ENCODE measurements around the gene BNIP3.

The BNIP3 gene

DNA sequence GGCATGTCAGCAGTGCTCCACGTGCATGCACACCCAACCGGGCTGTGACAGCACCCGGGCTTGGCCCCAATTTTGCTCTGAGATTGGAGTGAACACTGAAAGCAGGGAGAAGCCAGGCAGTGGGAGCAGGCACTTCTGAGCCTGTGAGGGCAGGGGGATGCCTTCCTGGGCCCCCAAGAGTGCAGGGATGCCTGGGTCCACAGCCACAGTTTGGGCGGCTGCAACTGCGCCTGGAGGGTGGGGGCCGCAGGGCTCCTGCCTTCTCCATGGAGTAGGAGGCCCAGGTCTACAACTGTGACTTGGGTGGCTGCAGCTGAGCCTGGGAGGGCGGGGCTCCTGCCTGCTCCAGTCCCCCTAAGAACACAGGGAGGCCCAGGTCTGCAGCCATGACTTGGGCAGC lies 37.6 kb upstream of the BNIP3 start:
- TF ChIP-seq SIN3A (IDR thresholded peaks at IDR 0.05; ENCODE audit: borderline replicate concordance, insufficient read depth, low read length) (no peak), FOXP2 (optimal IDR thresholded peaks at IDR 0.05; ENCODE audit: borderline replicate concordance, extremely low read depth, extremely low read length, insufficient read depth) (no peak), POLR2AphosphoS5 (IDR thresholded peaks at IDR 0.05; ENCODE audit: low read depth, low read length) (no peak), TAF1 (IDR thresholded peaks at IDR 0.05; ENCODE audit: borderline replicate concordance, insufficient read depth, low read length) (no peak)
- TF ChIP-seq, protein P1, sequence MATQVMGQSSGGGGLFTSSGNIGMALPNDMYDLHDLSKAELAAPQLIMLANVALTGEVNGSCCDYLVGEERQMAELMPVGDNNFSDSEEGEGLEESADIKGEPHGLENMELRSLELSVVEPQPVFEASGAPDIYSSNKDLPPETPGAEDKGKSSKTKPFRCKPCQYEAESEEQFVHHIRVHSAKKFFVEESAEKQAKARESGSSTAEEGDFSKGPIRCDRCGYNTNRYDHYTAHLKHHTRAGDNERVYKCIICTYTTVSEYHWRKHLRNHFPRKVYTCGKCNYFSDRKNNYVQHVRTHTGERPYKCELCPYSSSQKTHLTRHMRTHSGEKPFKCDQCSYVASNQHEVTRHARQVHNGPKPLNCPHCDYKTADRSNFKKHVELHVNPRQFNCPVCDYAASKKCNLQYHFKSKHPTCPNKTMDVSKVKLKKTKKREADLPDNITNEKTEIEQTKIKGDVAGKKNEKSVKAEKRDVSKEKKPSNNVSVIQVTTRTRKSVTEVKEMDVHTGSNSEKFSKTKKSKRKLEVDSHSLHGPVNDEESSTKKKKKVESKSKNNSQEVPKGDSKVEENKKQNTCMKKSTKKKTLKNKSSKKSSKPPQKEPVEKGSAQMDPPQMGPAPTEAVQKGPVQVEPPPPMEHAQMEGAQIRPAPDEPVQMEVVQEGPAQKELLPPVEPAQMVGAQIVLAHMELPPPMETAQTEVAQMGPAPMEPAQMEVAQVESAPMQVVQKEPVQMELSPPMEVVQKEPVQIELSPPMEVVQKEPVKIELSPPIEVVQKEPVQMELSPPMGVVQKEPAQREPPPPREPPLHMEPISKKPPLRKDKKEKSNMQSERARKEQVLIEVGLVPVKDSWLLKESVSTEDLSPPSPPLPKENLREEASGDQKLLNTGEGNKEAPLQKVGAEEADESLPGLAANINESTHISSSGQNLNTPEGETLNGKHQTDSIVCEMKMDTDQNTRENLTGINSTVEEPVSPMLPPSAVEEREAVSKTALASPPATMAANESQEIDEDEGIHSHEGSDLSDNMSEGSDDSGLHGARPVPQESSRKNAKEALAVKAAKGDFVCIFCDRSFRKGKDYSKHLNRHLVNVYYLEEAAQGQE (IDR thresholded peaks at IDR 0.05; ENCODE audit: insufficient read depth in 1 of 2, low read depth in 2 of 2, low read length in 2 of 2) = no peak

DNA sequence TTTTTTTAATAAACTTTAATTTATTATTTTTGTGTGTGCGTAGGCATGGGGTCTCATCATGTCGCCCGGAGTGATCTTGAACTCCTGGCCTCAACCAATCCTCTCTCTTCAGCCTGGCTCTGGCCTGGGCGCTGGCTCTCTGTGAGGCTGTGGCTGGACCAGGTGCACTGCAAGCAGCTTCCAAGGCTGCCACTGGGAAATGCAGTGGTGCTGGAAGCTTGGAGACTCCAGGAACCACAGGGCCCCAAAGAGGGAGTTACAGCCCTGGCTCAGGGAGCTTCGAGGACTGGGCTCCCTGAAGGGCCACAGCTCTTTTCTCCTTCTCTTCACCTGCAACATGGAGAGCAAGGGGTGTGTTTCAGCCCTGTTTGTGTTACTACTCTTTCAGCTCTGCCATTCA lies 36.7 kb upstream of the BNIP3 start:
- TF ChIP-seq, protein P1 (IDR thresholded peaks at IDR 0.05; ENCODE audit: insufficient read depth in 1 of 2, low read depth in 2 of 2, low read length in 2 of 2) = no peak
- TF ChIP-seq FOXP2 (optimal IDR thresholded peaks at IDR 0.05; ENCODE audit: borderline replicate concordance, extremely low read depth, extremely low read length, insufficient read depth) (no peak), TAF1 (IDR thresholded peaks at IDR 0.05; ENCODE audit: borderline replicate concordance, insufficient read depth, low read length) (no peak), POLR2AphosphoS5 (IDR thresholded peaks at IDR 0.05; ENCODE audit: low read depth, low read length) (no peak), SIN3A (IDR thresholded peaks at IDR 0.05; ENCODE audit: borderline replicate concordance, insufficient read depth, low read length) (no peak)

DNA sequence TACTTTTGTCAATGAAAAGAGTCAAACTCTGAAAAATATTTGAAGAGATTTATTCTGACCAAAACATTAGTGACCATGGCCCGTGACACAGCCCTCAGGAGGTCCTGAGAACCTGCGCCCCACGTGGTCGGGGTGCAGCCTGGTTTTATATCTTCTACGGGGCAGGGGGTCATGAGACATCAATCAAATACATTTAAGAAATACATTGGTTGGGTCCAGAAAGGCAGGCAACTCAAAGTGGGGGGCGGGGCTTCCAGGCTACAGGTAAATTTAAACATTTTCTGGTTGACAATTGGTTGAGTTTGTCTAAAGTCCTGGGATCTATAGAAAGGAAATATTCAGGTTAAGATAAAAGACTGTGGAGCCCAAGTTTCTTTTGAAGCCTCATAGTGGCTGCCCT lies 34.8 kb upstream of the BNIP3 start:
- TF ChIP-seq, protein P1 (IDR thresholded peaks at IDR 0.05; ENCODE audit: insufficient read depth in 1 of 2, low read depth in 2 of 2, low read length in 2 of 2) = no peak
- TF ChIP-seq POLR2AphosphoS5 (IDR thresholded peaks at IDR 0.05; ENCODE audit: low read depth, low read length) (no peak), TAF1 (IDR thresholded peaks at IDR 0.05; ENCODE audit: borderline replicate concordance, insufficient read depth, low read length) (no peak), FOXP2 (optimal IDR thresholded peaks at IDR 0.05; ENCODE audit: borderline replicate concordance, extremely low read depth, extremely low read length, insufficient read depth) (no peak), SIN3A (IDR thresholded peaks at IDR 0.05; ENCODE audit: borderline replicate concordance, insufficient read depth, low read length) (no peak)

DNA sequence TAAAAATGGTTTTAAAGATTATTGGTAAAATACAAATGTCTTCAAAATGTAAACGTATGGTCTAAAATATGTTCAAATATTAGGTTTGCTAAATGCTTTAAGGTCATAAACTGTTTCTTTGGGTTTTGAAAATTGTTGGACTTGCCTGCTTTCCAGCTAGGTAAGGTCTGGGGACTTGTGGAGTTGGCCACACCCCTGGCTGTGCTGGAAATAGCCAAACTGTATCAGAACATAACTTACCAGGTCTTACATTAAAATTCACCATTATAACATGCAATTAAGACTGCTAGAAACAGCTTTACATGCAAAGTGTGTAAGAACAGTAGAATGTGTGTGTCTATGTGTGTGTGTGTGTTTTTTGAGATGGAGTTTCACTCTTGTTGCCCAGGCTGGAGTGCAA lies 29.7 kb upstream of the BNIP3 start:
- no peak for TF ChIP-seq POLR2AphosphoS5 (IDR thresholded peaks at IDR 0.05; ENCODE audit: low read depth, low read length)
- TF ChIP-seq FOXP2 (optimal IDR thresholded peaks at IDR 0.05; ENCODE audit: borderline replicate concordance, extremely low read depth, extremely low read length, insufficient read depth) = no peak
- no peak for TF ChIP-seq SIN3A (IDR thresholded peaks at IDR 0.05; ENCODE audit: borderline replicate concordance, insufficient read depth, low read length)
- no peak for TF ChIP-seq TAF1 (IDR thresholded peaks at IDR 0.05; ENCODE audit: borderline replicate concordance, insufficient read depth, low read length)
- TF ChIP-seq, protein P1 (IDR thresholded peaks at IDR 0.05; ENCODE audit: insufficient read depth in 1 of 2, low read depth in 2 of 2, low read length in 2 of 2) = no peak

DNA sequence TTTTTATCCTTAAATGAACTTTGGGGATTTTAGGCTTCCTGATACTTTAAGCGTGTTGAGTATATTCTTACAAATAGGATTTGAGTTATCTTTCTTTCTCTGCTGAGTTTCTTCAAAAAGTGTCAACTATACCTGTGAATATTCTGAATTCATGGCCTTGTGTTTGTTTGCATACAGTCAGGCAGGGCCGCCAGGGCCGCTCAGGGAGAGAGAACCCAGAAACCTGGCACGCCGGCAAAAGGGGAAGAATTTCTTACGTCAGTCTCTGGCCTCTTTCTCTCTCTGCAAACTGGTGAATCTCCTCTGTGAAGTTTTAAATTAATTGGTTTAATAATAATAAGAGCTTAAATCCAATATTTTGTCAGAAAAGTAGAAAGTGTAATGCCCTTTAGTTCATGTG lies 29.3 kb upstream of the BNIP3 start:
- no peak for TF ChIP-seq FOXP2 (optimal IDR thresholded peaks at IDR 0.05; ENCODE audit: borderline replicate concordance, extremely low read depth, extremely low read length, insufficient read depth)
- no peak for TF ChIP-seq SIN3A (IDR thresholded peaks at IDR 0.05; ENCODE audit: borderline replicate concordance, insufficient read depth, low read length)
- no peak for TF ChIP-seq POLR2AphosphoS5 (IDR thresholded peaks at IDR 0.05; ENCODE audit: low read depth, low read length)
- TF ChIP-seq, protein P1 (IDR thresholded peaks at IDR 0.05; ENCODE audit: insufficient read depth in 1 of 2, low read depth in 2 of 2, low read length in 2 of 2) = no peak
- TF ChIP-seq TAF1 (IDR thresholded peaks at IDR 0.05; ENCODE audit: borderline replicate concordance, insufficient read depth, low read length) = no peak

Data from PFSK-1 (cell line).